Measurements from ENCODE around the gene LRRC8B. TPM values are rescaled to one million over a fixed set of nuclear protein-coding genes. Genes with fewer than 3 reads are reported as not detected.
"Not testable (repeated sequence)": the region's sequence is repeated elsewhere in the genome, so short reads cannot be mapped to it uniquely, and the experiment has no call there.

Gene LRRC8B
- total RNA-seq, 1 donor from 2014 or later: 17.7 TPM

DNA sequence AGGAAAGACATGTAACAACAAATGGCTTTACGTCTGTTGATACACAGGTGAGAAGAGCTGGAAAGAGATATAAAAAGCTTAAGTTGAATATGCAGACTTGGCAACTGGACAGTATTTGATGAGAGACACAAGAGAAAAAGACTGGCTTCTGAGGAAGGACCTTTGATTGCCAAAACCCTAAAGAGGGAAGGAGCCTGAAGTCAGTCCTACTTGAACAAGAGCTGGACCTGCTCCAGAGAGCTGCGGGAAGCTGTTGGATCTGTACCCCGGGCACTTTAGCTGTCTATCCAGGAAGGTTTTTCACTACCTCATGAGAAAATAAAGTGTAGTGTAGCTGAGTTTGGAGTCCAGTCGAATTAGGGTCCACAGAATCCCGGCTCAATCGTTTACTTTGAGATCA, 25.3 kb upstream of the LRRC8B start:
- Mint-ChIP-seq H3K4me3 (ENCODE audit: unreplicated experiment) (no peak overlapping the region), H3K9me3 (ENCODE audit: unreplicated experiment) (no peaks in the 10 kb centered on the region), H3K36me3 (ENCODE audit: unreplicated experiment) (no peaks in the 10 kb centered on the region), H3K4me1 (ENCODE audit: low read depth, unreplicated experiment) (no peaks in the 10 kb centered on the region), H3K27ac (ENCODE audit: unreplicated experiment) (no peak overlapping the region), H3K27me3 (ENCODE audit: unreplicated experiment) (no peaks in the 10 kb centered on the region)
- no peak for TF ChIP-seq CTCF (IDR thresholded peaks at IDR 0.05; ENCODE audit: partially characterized antibody, unreplicated experiment)
- no peak for DNase-seq

GRCh38 chr1:89502042-89502441, 22.6 kb upstream of the LRRC8B start:
- H3K27ac Mint-ChIP-seq (ENCODE audit: unreplicated experiment): no peak overlapping the region
- no peaks in the 10 kb centered on the region for H3K4me1 Mint-ChIP-seq (ENCODE audit: low read depth, unreplicated experiment)
- no peak overlapping the region for H3K4me3 Mint-ChIP-seq (ENCODE audit: unreplicated experiment)
- H3K36me3 Mint-ChIP-seq (ENCODE audit: unreplicated experiment): no peaks in the 10 kb centered on the region
- H3K9me3 Mint-ChIP-seq (ENCODE audit: unreplicated experiment): peaks cover under 1% of the 10 kb centered on the region
- no peak for DNase-seq
- TF ChIP-seq CTCF (IDR thresholded peaks at IDR 0.05; ENCODE audit: partially characterized antibody, unreplicated experiment): no peak
- H3K27me3 Mint-ChIP-seq (ENCODE audit: unreplicated experiment): peaks cover under 1% of the 10 kb centered on the region

DNA sequence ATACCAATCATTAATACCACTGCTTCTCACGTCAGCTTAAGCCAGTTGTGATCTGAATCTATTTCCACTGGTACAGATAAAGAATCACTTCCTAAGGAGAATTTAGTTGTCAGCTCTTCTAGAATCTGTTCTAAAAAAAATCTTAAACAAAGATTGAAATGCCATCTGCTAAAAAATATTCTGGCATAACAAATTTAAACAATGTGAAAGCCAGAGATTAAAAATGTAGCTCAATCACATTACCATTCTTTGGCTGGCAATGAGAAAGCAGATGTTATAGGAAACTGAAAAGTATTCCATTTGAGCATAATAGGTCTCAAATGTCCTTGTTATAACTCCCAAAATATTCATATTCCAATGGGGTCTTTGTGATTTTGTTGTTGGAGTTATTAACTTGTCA, 21.7 kb upstream of the LRRC8B start:
- H3K36me3 Mint-ChIP-seq (ENCODE audit: unreplicated experiment): no peaks in the 10 kb centered on the region
- H3K9me3 Mint-ChIP-seq (ENCODE audit: unreplicated experiment): peaks cover 3% of the 10 kb centered on the region
- H3K27ac Mint-ChIP-seq (ENCODE audit: unreplicated experiment): no peak overlapping the region
- no peak for DNase-seq
- peaks cover 4% of the 10 kb centered on the region for H3K27me3 Mint-ChIP-seq (ENCODE audit: unreplicated experiment)
- TF ChIP-seq CTCF (IDR thresholded peaks at IDR 0.05; ENCODE audit: partially characterized antibody, unreplicated experiment): no peak
- H3K4me3 Mint-ChIP-seq (ENCODE audit: unreplicated experiment): no peak overlapping the region
- no peaks in the 10 kb centered on the region for H3K4me1 Mint-ChIP-seq (ENCODE audit: low read depth, unreplicated experiment)

DNA sequence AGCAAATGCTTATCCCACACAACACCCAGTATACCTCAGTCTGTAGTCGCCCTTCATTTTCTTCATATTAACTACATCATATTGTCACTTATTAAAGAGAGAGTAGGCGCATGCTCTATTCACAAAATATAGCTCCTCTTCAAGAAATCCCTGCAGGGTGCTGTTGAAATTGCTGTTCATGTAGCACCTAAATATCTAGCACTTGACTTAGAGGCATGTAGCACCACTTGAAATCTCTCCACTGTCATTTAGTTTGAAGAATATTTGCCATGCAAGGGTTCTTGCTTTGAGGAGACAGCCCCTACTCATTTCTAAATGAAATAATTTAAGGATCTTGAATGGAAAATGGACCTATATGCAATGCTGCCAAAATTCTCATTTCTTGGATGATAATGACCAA, 20.9 kb upstream of the LRRC8B start:
- TF ChIP-seq CTCF (IDR thresholded peaks at IDR 0.05; ENCODE audit: partially characterized antibody, unreplicated experiment): no peak
- H3K27ac Mint-ChIP-seq (ENCODE audit: unreplicated experiment): no peak overlapping the region
- peaks cover 4% of the 10 kb centered on the region for H3K27me3 Mint-ChIP-seq (ENCODE audit: unreplicated experiment)
- H3K9me3 Mint-ChIP-seq (ENCODE audit: unreplicated experiment): peaks cover 3% of the 10 kb centered on the region
- DNase-seq: no peak
- H3K4me1 Mint-ChIP-seq (ENCODE audit: low read depth, unreplicated experiment): no peaks in the 10 kb centered on the region
- no peaks in the 10 kb centered on the region for H3K36me3 Mint-ChIP-seq (ENCODE audit: unreplicated experiment)
- H3K4me3 Mint-ChIP-seq (ENCODE audit: unreplicated experiment): no peak overlapping the region

GRCh38 chr1:89510061-89510460, 14.6 kb upstream of the LRRC8B start:
- H3K27ac Mint-ChIP-seq (ENCODE audit: unreplicated experiment): not testable (repeated sequence)

More at GRCh38 chr1:89510061-89510460, 14.6 kb upstream of the LRRC8B start:
- H3K4me3 Mint-ChIP-seq (ENCODE audit: unreplicated experiment); H3K36me3 Mint-ChIP-seq (ENCODE audit: unreplicated experiment); H3K9me3 Mint-ChIP-seq (ENCODE audit: unreplicated experiment); DNase-seq; H3K4me1 Mint-ChIP-seq (ENCODE audit: low read depth, unreplicated experiment); H3K27me3 Mint-ChIP-seq (ENCODE audit: unreplicated experiment): not testable (repeated sequence)

Data from glutamatergic neuron (in vitro differentiated cells).